ENCODE measurements around the gene ID4.

Gene ID4

DNA sequence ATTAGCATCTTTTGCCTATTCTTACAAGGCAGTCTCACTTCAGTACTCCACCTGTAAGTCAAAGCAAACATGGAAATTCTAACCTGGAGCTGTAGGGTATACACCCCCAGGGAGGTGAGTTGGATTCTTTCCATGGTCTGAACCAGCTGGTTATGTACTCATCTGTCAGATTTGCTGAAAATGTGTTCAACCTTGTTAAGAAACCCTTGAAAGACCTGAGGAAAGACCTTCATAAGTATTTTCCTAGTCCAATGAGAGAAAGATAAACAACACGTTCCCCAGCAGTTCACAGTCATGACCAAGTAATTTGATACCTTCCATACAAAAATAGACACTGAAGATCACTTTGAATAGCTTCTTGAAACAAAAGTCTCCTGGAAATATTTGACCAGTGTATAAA, 42.5 kb downstream of the ID4 start:
- H2AFZ ChIP-seq = no peak overlapping the region
- H3K4me2 ChIP-seq (ENCODE audit: low read length) = peak overlapping the region; percentile 39
- no peaks in the 10 kb centered on the region for H3K9me3 ChIP-seq (ENCODE audit: control insufficient read depth, low read length)
- TF ChIP-seq, protein P1, sequence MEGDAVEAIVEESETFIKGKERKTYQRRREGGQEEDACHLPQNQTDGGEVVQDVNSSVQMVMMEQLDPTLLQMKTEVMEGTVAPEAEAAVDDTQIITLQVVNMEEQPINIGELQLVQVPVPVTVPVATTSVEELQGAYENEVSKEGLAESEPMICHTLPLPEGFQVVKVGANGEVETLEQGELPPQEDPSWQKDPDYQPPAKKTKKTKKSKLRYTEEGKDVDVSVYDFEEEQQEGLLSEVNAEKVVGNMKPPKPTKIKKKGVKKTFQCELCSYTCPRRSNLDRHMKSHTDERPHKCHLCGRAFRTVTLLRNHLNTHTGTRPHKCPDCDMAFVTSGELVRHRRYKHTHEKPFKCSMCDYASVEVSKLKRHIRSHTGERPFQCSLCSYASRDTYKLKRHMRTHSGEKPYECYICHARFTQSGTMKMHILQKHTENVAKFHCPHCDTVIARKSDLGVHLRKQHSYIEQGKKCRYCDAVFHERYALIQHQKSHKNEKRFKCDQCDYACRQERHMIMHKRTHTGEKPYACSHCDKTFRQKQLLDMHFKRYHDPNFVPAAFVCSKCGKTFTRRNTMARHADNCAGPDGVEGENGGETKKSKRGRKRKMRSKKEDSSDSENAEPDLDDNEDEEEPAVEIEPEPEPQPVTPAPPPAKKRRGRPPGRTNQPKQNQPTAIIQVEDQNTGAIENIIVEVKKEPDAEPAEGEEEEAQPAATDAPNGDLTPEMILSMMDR (IDR thresholded peaks at IDR 0.05) = no peak
- H3K4me3 ChIP-seq (ENCODE audit: low read depth, low read length) = no peak overlapping the region
- peaks cover 3% of the 10 kb centered on the region for H3K4me1 ChIP-seq
- H3K79me2 ChIP-seq = no peaks in the 10 kb centered on the region
- no peaks in the 10 kb centered on the region for H3K27me3 ChIP-seq (ENCODE audit: control insufficient read depth, insufficient read depth, low read length)
- H3K9ac ChIP-seq = no peak overlapping the region
- H3K27ac ChIP-seq = no peak overlapping the region
- no peaks in the 10 kb centered on the region for H3K36me3 ChIP-seq (ENCODE audit: control insufficient read depth, insufficient read depth, low read length)

DNA sequence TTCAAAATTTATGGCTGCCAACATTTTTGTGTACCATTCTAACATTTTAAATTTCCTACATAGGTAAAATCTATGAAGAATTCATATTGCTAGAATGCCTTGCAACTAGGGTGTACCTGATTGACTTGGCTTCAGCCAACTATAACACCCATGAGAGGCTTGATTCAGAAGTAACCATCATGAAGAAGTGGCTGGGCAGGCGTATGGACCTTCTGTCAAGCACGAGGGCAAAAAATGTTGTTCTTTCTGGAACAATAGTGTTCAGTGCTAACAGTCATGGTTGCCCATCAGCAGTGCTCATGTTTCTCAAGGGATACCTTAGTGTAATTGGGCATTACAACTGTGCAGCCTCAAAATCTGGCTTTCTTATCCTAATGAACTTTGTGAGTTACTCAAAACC, 42.9 kb downstream of the ID4 start:
- Histone ChIP-seq H3K27me3 (ENCODE audit: control insufficient read depth, insufficient read depth, low read length) (no peaks in the 10 kb centered on the region), H3K27ac (no peak overlapping the region), H3K4me2 (ENCODE audit: low read length) (peak overlapping the region; percentile 39), H3K79me2 (no peaks in the 10 kb centered on the region), H3K36me3 (ENCODE audit: control insufficient read depth, insufficient read depth, low read length) (no peaks in the 10 kb centered on the region), H3K9ac (no peak overlapping the region), H2AFZ (no peak overlapping the region), H3K4me1 (peaks cover 3% of the 10 kb centered on the region), H3K4me3 (ENCODE audit: low read depth, low read length) (no peak overlapping the region), H3K9me3 (ENCODE audit: control insufficient read depth, low read length) (no peaks in the 10 kb centered on the region)
- TF ChIP-seq, protein P1 (IDR thresholded peaks at IDR 0.05) = no peak

DNA sequence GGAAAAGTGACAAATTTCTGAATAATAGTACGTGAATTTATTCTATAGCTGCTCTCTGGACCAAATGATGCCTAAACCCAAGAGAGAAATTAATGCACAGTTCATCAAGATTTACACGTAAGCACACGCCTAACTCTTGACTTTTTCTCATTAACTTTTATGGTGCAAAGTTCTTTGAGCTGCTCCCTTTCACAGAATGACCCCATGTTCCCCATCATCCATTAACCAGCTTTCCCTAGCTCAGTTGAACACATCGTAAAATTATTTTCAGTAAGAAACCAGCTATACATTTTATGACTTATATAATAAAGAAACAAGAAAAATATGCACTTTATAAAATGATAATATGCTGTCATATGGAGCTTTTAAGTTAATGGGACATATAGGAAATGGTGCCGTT, 54.3 kb downstream of the ID4 start:
- no peak overlapping the region for H3K27ac ChIP-seq
- TF ChIP-seq, protein P1 (IDR thresholded peaks at IDR 0.05) = no peak

More for the DNA sequence above, 54.3 kb downstream of the ID4 start:
- H3K9me3 ChIP-seq (ENCODE audit: control insufficient read depth, low read length) = no peaks in the 10 kb centered on the region
- H3K4me1 ChIP-seq = peaks cover 7% of the 10 kb centered on the region
- H3K36me3 ChIP-seq (ENCODE audit: control insufficient read depth, insufficient read depth, low read length) = no peaks in the 10 kb centered on the region
- no peak overlapping the region for H3K4me2 ChIP-seq (ENCODE audit: low read length)
- no peak overlapping the region for H3K4me3 ChIP-seq (ENCODE audit: low read depth, low read length)
- H3K9ac ChIP-seq = no peak overlapping the region
- no peaks in the 10 kb centered on the region for H3K79me2 ChIP-seq
- no peak overlapping the region for H2AFZ ChIP-seq
- H3K27me3 ChIP-seq (ENCODE audit: control insufficient read depth, insufficient read depth, low read length) = no peaks in the 10 kb centered on the region

All from parathyroid adenoma (tissue), 2 donors.